Activated B cell treated with CpG ODN at 0.5 μM for 24 hours (primary cell): ENCODE data around the gene CACNA2D3. TPM values are rescaled to one million over a fixed set of nuclear protein-coding genes. Genes with fewer than 3 reads are reported as not detected.

Source experiments
- ATAC-seq: fragments of 200-7000 bp; cut with Tn5 transposase; one replicate; pipeline ENCODE4 v1.10.0; 2021; ENCODE audit warnings: low read depth, mild to moderate bottlenecking, moderate library complexity
- CTCF ChIA-PET: fragments of 350-600 bp; sonication (Branson Sonifier 250); formaldehyde crosslinking; loops from one replicate; lab custom pipeline; 2021; ENCODE audit warnings: antibody characterized with exemption; lab: Charles Lee
- POLR2A ChIA-PET: fragments of 350-600 bp; sonication (Branson Sonifier 250); formaldehyde crosslinking; loops from one replicate; lab custom pipeline; 2021; ENCODE audit warnings: antibody characterized with exemption; lab: Charles Lee
- DNase-seq: peaks from one replicate; pipeline ENCODE4 v3.0.0; 2022
- H3K27ac Mint-ChIP-seq: one replicate; pipeline ENCODE4 v1.8.0; 2020; ENCODE audit warnings: mixed read lengths
- H3K27me3 Mint-ChIP-seq: one replicate; pipeline ENCODE4 v1.8.0; 2021; ENCODE audit warnings: mixed read lengths
- H3K36me3 Mint-ChIP-seq: one replicate; pipeline ENCODE4 v1.8.0; 2021; ENCODE audit warnings: low read depth, mixed read lengths
- H3K4me1 Mint-ChIP-seq: one replicate; pipeline ENCODE4 v1.8.0; 2021; ENCODE audit warnings: mixed read lengths
- H3K4me3 Mint-ChIP-seq: one replicate; pipeline ENCODE4 v1.8.0; 2020; ENCODE audit warnings: mild to moderate bottlenecking, mixed read lengths
- H3K9me3 Mint-ChIP-seq: one replicate; pipeline ENCODE4 v1.8.0; 2020; ENCODE audit warnings: mixed read lengths
- intact Hi-C: fragments of 100-400 bp; cut with micrococcal nuclease; formaldehyde crosslinking; loops from one replicate; pipeline ENCODE4 v1.15.1; 2024
- total RNA-seq: library from RNA; stranded (reverse); gene quantifications from 2 replicates; pipeline ENCODE4 v1.2.3, GENCODE V29; 2022
- TF ChIP-seq, protein P1 (sequence below): fragments of 200-600 bp; IDR thresholded peaks from one replicate; pipeline ENCODE4 v1.8.0; 2022; ENCODE audit warnings: antibody characterized with exemption, mild to moderate bottlenecking

CACNA2D3 gene
- total RNA-seq, 1 donor from 2014 or later: not detected

DNA sequence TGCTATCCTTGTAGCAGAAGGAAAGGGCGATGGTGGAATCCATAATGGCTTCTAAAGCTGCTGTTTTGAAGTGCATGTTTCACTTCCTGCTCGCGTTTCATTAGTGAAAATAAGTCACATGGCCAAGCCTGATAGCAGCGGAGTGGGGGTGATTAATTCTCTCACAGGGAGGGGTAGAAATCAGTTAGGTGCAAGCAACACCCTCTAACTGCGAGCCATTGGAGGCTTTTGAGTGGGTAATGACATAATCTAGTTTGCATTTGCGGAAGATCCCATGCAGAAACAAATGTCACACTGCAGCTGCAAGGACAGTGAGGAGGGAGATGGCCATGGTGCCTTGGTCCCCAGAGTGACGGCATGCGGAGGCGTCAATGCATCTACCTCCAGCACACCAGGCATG, 41.1 kb downstream of the CACNA2D3 start:
- no peaks in the 10 kb centered on the region for H3K27me3 Mint-ChIP-seq

DNA sequence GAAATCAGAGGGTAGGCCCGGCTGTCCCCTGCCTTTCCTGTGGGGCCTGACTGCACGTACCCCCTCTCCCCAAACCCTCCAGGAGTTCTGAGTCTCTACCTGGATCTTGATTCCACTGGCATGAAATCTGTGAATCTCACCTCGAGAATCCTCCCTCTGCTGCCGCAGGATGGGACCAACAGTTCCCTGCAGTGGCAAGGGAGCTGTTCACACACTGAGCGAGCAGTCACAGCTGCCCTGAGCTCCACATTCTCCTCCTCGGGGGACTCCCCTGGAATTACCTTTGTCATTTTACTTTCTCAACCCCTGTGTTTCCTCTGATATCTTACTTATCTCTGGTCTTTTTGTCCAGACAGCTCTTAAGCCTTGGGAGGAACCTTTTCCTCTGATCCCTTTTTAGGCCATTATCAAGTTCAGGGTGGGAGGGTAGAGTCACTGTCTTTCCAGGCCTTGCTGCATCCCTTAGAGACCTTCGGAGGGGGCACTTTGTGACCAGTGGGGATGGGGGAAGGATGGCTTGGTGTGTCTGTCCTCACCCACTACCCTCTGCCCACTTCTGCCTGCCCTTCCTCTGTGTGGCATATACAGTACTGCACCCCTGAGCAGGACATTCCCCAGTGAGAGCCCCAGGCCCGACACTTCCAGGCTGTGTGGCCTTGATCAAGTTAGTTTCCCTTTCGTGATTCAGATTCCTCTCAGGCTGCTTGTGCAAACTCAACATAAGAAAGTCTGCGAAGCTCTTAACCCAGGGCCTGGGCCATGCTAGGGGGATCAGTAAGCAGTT, 42.0 kb downstream of the CACNA2D3 start:
- TF ChIP-seq, protein P1, sequence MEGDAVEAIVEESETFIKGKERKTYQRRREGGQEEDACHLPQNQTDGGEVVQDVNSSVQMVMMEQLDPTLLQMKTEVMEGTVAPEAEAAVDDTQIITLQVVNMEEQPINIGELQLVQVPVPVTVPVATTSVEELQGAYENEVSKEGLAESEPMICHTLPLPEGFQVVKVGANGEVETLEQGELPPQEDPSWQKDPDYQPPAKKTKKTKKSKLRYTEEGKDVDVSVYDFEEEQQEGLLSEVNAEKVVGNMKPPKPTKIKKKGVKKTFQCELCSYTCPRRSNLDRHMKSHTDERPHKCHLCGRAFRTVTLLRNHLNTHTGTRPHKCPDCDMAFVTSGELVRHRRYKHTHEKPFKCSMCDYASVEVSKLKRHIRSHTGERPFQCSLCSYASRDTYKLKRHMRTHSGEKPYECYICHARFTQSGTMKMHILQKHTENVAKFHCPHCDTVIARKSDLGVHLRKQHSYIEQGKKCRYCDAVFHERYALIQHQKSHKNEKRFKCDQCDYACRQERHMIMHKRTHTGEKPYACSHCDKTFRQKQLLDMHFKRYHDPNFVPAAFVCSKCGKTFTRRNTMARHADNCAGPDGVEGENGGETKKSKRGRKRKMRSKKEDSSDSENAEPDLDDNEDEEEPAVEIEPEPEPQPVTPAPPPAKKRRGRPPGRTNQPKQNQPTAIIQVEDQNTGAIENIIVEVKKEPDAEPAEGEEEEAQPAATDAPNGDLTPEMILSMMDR: no peak
- Mint-ChIP-seq H3K27me3 (no peaks in the 10 kb centered on the region), H3K36me3 (no peaks in the 10 kb centered on the region), H3K27ac (no peak overlapping the region), H3K4me3 (no peak overlapping the region), H3K9me3 (no peaks in the 10 kb centered on the region), H3K4me1 (no peaks in the 10 kb centered on the region)
- CTCF ChIA-PET: no interaction called here
- ATAC-seq (no peak), DNase-seq (no peak)
- POLR2A ChIA-PET: no interaction called here
- intact Hi-C loops: no loop called here

More for the DNA sequence above, 41.1 kb downstream of the CACNA2D3 start:
- ATAC-seq (no peak), DNase-seq (no peak)
- H3K9me3 Mint-ChIP-seq: no peaks in the 10 kb centered on the region
- intact Hi-C loops: no loop called here
- ChIA-PET CTCF (no interaction called here), POLR2A (no interaction called here)
- TF ChIP-seq, protein P1: no peak
- no peak overlapping the region for H3K4me3 Mint-ChIP-seq
- H3K36me3 Mint-ChIP-seq: no peaks in the 10 kb centered on the region
- no peaks in the 10 kb centered on the region for H3K4me1 Mint-ChIP-seq
- no peak overlapping the region for H3K27ac Mint-ChIP-seq

DNA sequence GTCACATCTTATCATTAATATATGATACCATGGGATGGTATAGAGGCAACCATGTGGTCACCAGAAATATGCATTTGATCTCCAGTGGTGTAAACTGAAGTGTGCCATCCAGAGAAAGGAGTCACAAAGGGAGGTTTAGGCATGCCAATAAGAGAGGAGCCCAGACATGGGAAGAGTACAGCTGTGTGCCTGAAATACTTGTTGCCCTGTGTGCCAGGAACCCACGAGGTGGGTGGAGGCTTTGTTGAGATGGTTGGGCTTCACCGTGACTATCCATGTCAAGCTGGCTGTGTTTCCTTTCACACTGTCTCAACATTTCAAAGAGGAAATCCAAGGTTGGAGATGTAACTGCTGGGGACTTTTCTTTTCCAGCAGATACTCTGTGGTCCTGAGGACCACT, 43.5 kb downstream of the CACNA2D3 start:
- TF ChIP-seq, protein P1: no peak
- Mint-ChIP-seq H3K4me1 (no peaks in the 10 kb centered on the region), H3K9me3 (no peaks in the 10 kb centered on the region), H3K36me3 (no peaks in the 10 kb centered on the region), H3K27ac (no peak overlapping the region), H3K4me3 (no peak overlapping the region), H3K27me3 (no peaks in the 10 kb centered on the region)
- intact Hi-C loops: no loop called here
- ATAC-seq: no peak
- POLR2A ChIA-PET: no interaction called here
- no peak for DNase-seq
- CTCF ChIA-PET: no interaction called here

DNA sequence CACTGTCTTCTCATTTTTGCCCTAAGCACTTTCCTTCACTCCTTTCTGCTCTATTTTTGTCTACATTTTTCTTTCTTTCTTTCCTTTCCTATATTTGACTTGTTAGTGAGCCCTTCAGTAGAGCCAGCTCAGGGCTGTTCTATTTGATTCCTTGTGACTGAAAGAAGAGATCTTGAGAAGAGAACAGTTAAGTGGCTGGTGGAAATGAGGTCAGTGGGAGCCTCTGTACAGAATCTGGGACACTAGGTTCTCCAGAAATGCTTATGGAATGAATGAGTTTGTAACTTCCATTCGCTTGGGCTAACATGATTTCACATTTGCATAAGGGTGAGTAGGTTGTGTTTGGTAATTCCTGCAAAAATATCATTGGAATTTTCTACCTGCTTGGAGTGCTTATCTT, 45.6 kb downstream of the CACNA2D3 start:
- Mint-ChIP-seq H3K4me3 (no peak overlapping the region), H3K27ac (no peak overlapping the region), H3K9me3 (no peaks in the 10 kb centered on the region), H3K36me3 (no peaks in the 10 kb centered on the region), H3K27me3 (no peaks in the 10 kb centered on the region), H3K4me1 (no peaks in the 10 kb centered on the region)
- DNase-seq (no peak), ATAC-seq (no peak)
- TF ChIP-seq, protein P1: no peak
- POLR2A ChIA-PET: no interaction called here
- CTCF ChIA-PET: no interaction called here
- intact Hi-C loops: no loop called here

DNA sequence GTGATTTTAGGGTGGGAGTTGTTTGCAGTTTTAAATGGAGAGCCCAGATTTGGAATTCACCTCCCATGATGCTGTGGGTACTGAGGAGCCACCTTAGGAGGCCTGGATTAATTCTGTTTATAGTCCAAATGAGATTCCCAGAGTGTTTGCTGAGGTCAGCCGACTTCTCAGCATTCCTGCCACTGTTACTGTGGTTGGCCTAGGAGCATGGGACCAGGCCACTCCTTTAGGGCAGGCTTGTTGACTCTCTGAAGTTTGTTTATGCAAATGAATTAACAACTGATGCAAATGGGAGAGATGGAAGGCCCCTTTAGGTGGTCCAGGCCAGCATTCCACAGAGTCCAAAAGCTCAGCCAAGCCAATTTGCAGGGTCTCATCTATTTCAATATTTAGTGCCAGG, 46.1 kb downstream of the CACNA2D3 start:
- TF ChIP-seq, protein P1: no peak
- Mint-ChIP-seq H3K4me1 (no peaks in the 10 kb centered on the region), H3K27me3 (no peaks in the 10 kb centered on the region), H3K4me3 (no peak overlapping the region), H3K36me3 (no peaks in the 10 kb centered on the region), H3K9me3 (no peaks in the 10 kb centered on the region), H3K27ac (no peak overlapping the region)
- ATAC-seq (no peak), DNase-seq (no peak)
- ChIA-PET POLR2A (no interaction called here), CTCF (no interaction called here)
- intact Hi-C loops: no loop called here
